ENCODE measurements around the gene KCNIP3.

KCNIP3 gene

DNA sequence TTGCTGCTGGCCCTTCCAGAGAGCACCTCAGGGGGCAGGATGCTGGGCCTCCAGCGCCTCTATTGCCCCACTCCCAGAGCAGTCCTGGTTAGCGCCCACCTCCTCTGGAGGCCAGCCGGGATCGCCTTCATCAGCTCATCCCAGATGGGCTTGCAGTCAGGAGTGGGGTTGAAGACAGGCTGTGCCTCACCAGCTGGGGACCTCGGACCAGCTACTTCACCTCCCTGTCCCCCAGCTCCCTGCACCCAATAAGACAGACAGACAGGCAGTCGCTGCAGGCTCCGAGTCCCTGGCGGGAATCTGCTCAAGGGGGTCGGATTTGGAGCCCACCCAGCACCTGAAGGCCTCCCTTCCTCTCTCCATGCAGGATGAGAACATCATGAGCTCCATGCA is 86.5 kb downstream of the KCNIP3 start:
- no peak for TF ChIP-seq CTCF (IDR thresholded peaks at IDR 0.05; ENCODE audit: low read depth, low read length)
- no peak overlapping the region for H3K4me3 ChIP-seq (ENCODE audit: low read depth, low read length)

DNA sequence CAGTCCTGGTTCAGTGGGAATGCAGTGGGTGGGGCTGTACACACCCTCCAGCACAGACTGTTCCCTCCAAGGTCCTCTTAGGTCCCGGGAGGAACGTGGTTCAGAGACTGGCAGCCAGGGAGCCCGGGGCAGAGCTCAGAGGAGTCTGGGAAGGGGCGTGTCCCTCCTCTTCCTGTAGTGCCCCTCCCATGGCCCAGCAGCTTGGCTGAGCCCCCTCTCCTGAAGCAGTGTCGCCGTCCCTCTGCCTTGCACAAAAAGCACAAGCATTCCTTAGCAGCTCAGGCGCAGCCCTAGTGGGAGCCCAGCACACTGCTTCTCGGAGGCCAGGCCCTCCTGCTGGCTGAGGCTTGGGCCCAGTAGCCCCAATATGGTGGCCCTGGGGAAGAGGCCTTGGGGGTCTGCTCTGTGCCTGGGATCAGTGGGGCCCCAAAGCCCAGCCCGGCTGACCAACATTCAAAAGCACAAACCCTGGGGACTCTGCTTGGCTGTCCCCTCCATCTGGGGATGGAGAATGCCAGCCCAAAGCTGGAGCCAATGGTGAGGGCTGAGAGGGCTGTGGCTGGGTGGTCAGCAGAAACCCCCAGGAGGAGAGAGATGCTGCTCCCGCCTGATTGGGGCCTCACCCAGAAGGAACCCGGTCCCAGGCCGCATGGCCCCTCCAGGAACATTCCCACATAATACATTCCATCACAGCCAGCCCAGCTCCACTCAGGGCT is 87.9 kb downstream of the KCNIP3 start:
- no peak overlapping the region for H3K4me3 ChIP-seq (ENCODE audit: low read depth, low read length)
- no peak for TF ChIP-seq CTCF (IDR thresholded peaks at IDR 0.05; ENCODE audit: low read depth, low read length)

DNA sequence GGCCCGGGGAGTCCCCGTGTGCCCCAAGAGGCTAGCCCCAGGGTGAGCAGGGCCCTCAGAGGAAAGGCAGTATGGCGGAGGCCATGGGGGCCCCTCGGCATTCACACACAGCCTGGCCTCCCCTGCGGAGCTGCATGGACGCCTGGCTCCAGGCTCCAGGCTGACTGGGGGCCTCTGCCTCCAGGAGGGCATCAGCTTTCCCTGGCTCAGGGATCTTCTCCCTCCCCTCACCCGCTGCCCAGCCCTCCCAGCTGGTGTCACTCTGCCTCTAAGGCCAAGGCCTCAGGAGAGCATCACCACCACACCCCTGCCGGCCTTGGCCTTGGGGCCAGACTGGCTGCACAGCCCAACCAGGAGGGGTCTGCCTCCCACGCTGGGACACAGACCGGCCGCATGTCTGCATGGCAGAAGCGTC is 88.4 kb downstream of the KCNIP3 start:
- TF ChIP-seq CTCF (IDR thresholded peaks at IDR 0.05; ENCODE audit: low read depth, low read length): no peak
- H3K4me3 ChIP-seq (ENCODE audit: low read depth, low read length): no peak overlapping the region

DNA sequence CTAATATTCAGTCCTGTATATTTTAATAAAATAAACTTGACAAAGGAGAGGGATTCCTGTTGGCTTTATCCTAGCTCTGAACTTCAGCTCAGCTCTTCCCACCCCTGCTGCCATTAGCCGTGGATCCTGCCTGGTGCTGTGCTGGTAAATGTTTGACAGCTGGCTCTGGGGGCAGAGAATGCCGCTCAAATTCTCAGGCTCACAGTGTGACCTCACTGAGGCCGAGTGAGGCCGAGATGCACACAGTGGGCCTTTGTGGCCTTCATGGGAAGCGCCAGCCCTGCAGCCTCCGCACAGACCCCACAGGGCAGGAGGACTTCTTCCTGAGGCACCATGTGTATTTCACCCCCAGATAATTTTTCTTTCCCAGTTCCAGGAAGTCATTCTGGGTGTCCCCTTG is 88.9 kb downstream of the KCNIP3 start:
- no peak overlapping the region for H3K4me3 ChIP-seq (ENCODE audit: low read depth, low read length)
- no peak for TF ChIP-seq CTCF (IDR thresholded peaks at IDR 0.05; ENCODE audit: low read depth, low read length)

DNA sequence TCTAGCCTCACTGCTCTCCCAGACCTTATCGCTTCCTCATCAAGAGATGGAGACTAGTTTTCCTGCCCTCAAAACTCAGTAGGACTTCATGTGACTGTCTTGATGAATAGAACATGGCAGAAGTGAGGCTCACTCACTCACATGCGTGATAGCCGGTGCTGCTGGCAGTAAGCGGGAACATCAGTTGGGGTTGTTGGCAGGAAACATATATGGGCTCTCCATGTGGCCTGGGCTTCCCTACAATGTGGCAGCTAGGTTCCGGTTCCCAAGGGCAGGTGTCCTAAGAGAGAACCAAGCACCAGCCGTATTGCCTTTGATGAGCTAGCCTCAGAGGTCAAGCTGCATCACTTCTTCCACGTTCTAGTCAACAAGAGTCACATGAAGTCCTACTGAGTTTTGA is 90.2 kb downstream of the KCNIP3 start:
- H3K4me3 ChIP-seq (ENCODE audit: low read depth, low read length): no peak overlapping the region

GRCh38 chr2:95388091-95388692 is 91.0 kb downstream of the KCNIP3 start:
- TF ChIP-seq CTCF (IDR thresholded peaks at IDR 0.05; ENCODE audit: low read depth, low read length): no peak
- no peak overlapping the region for H3K4me3 ChIP-seq (ENCODE audit: low read depth, low read length)

More for the DNA sequence above, 90.2 kb downstream of the KCNIP3 start:
- TF ChIP-seq CTCF (IDR thresholded peaks at IDR 0.05; ENCODE audit: low read depth, low read length): no peak

- no peak for TF ChIP-seq CTCF (IDR thresholded peaks at IDR 0.05; ENCODE audit: low read depth, low read length)
- no peak overlapping the region for H3K4me3 ChIP-seq (ENCODE audit: low read depth, low read length)
These were observed 91.7 kb downstream of the KCNIP3 start for GRCh38 chr2:95388856-95389244.

All from WI38 (cell line).